Measurements from ENCODE around the gene DLG2.

DLG2 gene

DNA sequence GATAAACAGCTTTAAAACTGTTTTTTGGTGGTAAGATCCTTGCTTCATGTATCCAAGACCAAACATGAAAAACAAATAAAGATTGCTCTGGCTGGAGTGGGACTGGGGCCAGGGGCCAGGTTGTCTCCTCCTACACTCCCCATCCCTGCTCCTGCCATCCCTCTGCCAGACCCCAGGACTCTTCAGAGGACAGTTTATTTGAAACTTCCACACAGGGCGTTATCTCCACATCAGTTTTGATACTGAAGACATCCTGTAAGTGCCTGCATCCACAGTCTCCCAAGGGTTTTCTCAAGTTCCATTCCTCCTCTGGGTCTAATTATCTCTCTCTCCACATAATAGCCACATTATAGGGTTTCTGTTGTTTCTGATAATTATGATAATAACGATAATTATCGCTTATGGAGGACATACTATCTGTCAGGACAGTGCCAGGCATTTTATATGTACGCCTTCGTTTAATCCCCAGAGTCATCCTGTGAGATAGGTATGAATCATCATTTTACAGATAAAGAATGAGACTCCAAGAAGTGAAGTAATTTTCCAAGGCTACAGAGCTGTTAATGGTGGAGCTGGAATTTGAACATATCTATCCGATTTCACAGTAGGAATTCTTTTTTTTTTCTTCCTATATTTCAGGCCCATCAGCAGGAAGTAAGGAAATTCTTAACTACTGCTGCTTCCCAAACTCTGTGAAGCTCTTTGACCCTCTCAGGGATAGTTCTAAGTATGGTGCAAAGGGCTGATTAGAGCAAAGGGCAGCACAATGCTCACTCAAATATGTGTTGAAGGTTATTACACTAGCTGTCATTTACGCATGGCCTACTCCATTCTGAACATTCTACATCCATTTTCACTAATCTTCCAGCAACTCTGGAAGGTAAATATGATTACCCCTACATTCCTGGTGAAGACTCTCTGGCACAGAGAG is 1852.9 kb downstream of the DLG2 start:
- no peak overlapping the region for H3K4me3 ChIP-seq (ENCODE audit: low read depth, low read length)
- in situ Hi-C loops (cut with HindIII; ENCODE audit: low sequenced_read_pairs): no loop called here
- DNase-seq (ENCODE audit: low read depth, low spot score): peak; percentile 1
- TF ChIP-seq, protein P1, sequence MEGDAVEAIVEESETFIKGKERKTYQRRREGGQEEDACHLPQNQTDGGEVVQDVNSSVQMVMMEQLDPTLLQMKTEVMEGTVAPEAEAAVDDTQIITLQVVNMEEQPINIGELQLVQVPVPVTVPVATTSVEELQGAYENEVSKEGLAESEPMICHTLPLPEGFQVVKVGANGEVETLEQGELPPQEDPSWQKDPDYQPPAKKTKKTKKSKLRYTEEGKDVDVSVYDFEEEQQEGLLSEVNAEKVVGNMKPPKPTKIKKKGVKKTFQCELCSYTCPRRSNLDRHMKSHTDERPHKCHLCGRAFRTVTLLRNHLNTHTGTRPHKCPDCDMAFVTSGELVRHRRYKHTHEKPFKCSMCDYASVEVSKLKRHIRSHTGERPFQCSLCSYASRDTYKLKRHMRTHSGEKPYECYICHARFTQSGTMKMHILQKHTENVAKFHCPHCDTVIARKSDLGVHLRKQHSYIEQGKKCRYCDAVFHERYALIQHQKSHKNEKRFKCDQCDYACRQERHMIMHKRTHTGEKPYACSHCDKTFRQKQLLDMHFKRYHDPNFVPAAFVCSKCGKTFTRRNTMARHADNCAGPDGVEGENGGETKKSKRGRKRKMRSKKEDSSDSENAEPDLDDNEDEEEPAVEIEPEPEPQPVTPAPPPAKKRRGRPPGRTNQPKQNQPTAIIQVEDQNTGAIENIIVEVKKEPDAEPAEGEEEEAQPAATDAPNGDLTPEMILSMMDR (IDR thresholded peaks at IDR 0.05; ENCODE audit: low read depth, low read length): no peak

DNA sequence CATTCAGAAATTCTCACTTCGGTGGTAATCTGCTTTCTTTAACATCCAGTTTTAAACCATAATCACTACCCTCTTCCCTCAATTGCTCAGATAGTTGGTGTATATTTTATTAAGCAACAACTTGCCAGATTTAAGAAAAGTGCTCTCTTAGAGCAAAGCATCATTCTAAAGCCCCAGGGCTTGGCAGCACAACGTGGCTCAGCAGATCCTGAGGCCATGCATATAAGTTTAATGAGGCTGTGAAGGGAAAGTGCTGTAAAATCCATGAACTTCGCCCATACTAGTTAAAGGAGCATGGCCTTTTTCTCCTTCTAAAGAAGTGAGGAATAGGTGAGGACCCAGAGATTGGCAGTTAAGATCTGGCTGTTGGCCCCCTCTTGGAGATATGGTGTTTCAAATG is 1858.7 kb downstream of the DLG2 start:
- in situ Hi-C loops (cut with HindIII; ENCODE audit: low sequenced_read_pairs): no loop called here

DNA sequence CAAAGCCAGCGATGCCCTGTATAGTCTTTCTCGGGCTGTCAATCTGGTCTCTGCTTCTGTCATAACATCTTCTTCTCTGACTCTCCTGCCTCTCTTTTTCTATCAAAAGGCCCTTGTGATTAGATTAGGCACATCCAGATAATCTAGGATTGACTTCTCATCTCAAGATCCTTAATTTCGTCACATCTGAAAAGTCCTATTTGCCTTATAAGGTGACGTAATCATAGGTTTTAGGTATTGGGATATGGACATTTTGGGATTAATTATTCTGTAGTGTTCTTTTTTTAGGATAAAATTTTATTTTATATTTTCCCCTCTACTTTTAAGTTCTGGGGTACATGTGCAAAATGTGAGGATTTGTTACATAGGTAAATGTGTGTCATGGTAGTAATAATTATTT is 1860.2 kb downstream of the DLG2 start:
- in situ Hi-C loops (cut with HindIII; ENCODE audit: low sequenced_read_pairs): no loop called here
- TF ChIP-seq, protein P1 (IDR thresholded peaks at IDR 0.05; ENCODE audit: low read depth, low read length): no peak
- DNase-seq (ENCODE audit: low read depth, low spot score): no peak
- H3K4me3 ChIP-seq (ENCODE audit: low read depth, low read length): no peak overlapping the region

More for the DNA sequence above, 1858.7 kb downstream of the DLG2 start:
- TF ChIP-seq, protein P1 (IDR thresholded peaks at IDR 0.05; ENCODE audit: low read depth, low read length): no peak
- H3K4me3 ChIP-seq (ENCODE audit: low read depth, low read length): no peak overlapping the region
- no peak for DNase-seq (ENCODE audit: low read depth, low spot score)

DNA sequence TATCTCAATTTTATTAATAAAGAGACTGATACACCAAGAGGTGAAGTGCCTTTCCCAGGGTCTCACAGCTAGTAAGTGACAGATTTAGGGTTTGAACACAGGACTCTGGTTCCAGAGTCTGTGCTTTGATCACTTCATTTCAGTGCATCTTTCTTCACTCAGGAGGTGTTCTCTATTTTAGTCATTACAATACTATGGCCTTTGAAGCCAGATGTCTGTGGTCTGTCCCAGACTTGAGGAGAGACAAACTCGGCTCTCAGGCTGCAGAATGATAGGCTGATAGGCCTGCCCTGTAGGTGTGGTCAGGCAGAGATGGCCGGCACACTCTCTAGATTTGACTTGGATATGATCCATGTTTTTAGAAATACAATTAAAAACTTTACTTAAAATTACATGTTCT is 1862.5 kb downstream of the DLG2 start:
- DNase-seq (ENCODE audit: low read depth, low spot score): no peak
- in situ Hi-C loops (cut with HindIII; ENCODE audit: low sequenced_read_pairs): no loop called here
- no peak overlapping the region for H3K4me3 ChIP-seq (ENCODE audit: low read depth, low read length)
- TF ChIP-seq, protein P1 (IDR thresholded peaks at IDR 0.05; ENCODE audit: low read depth, low read length): no peak

DNA sequence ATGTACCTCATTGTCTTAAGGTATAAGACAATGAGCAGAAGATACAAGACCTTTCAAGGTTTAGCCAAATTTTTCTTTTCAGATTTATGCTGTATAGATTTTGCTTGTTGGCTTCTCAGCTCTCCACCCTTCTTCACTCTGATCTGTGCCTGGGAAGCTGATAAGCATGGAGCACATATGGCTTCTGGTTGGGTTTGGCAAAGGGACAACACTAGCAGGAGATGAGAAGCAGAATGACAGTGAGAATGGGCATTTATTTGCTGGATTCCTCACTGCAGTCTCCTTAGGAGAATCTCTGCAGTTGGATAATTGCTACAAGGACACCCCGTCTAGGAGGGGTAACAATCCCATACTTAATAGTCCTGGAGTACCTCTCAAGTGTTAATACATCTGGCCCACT is 1866.2 kb downstream of the DLG2 start:
- TF ChIP-seq, protein P1 (IDR thresholded peaks at IDR 0.05; ENCODE audit: low read depth, low read length): no peak
- in situ Hi-C loops (cut with HindIII; ENCODE audit: low sequenced_read_pairs): no loop called here
- no peak overlapping the region for H3K4me3 ChIP-seq (ENCODE audit: low read depth, low read length)
- no peak for DNase-seq (ENCODE audit: low read depth, low spot score)

DNA sequence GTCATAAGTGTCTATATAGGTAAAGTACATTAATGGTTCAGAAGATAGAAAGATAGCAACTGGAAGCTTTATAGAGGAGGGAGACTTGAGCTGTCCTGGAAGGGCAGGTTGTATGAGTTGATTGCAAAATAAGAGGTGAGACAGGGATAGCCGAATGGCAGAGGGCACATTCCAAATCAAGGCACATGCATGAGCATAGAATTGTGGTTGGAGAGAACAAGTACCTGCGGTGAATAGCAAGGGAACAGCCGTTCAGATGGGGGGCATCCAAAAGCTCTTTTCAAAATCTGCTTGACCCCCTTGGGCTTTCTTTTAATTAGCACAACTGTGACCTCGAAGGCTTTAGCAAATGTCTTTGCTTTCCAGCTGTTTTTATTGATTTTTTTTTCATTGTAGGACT is 1868.0 kb downstream of the DLG2 start:
- DNase-seq (ENCODE audit: low read depth, low spot score): no peak
- TF ChIP-seq, protein P1 (IDR thresholded peaks at IDR 0.05; ENCODE audit: low read depth, low read length): no peak
- in situ Hi-C loops (cut with HindIII; ENCODE audit: low sequenced_read_pairs): no loop called here
- H3K4me3 ChIP-seq (ENCODE audit: low read depth, low read length): no peak overlapping the region

Measured in astrocyte of the spinal cord (primary cell).